GM23338 (cell line): Measurements from ENCODE around the gene TNS3. TPM values are rescaled to one million over a fixed set of nuclear protein-coding genes. Genes with fewer than 3 reads are reported as not detected.

ENCODE experiments used
- ATAC-seq: fragments of 200-7000 bp; cut with Tn5 transposase; 3 replicates; pipeline ENCODE4 v1.9.1; 2020
- DNase-seq: peaks from one replicate; pipeline ENCODE4 v3.0.0-alpha.2; 2015; ENCODE audit warnings: low spot score
- H2AFZ ChIP-seq: fragments of 200-600 bp; sonication (generic); 2 replicates; pipeline ENCODE4 v1.8.0; 2016; ENCODE audit warnings: antibody characterized with exemption, mild to moderate bottlenecking, moderate library complexity
- H3F3A ChIP-seq: fragments of 200-600 bp; sonication (generic); replicated peaks from 2 replicates; pipeline ENCODE4 v1.8.0; 2017; ENCODE audit warnings: antibody characterized with exemption, mixed run types, low read depth
- H3K27ac ChIP-seq: fragments of 200-600 bp; sonication (generic); 2 replicates; pipeline ENCODE4 v1.6.1; 2016; ENCODE audit warnings: low read depth
- H3K27me3 ChIP-seq: fragments of 200-600 bp; sonication (generic); 2 replicates; pipeline ENCODE4 v1.8.0; 2016; ENCODE audit warnings: mild to moderate bottlenecking, mixed run types, moderate library complexity; ENCODE audit not compliant: insufficient read depth
- H3K36me3 ChIP-seq: fragments of 200-600 bp; sonication (generic); 2 replicates; pipeline ENCODE4 v1.8.0; 2016; ENCODE audit warnings: mild to moderate bottlenecking; ENCODE audit not compliant: insufficient read depth
- H3K4me1 ChIP-seq: fragments of 200-600 bp; sonication (generic); 2 replicates; pipeline ENCODE4 v1.8.0; 2016; ENCODE audit warnings: mild to moderate bottlenecking, moderate library complexity; ENCODE audit not compliant: insufficient read depth
- H3K4me2 ChIP-seq: fragments of 200-600 bp; sonication (generic); 2 replicates; pipeline ENCODE4 v1.7.1; 2017; ENCODE audit warnings: mixed run types
- H3K4me3 ChIP-seq: fragments of 200-600 bp; sonication (generic); 2 replicates; pipeline ENCODE4 v1.6.1; 2016; ENCODE audit warnings: mixed run types
- H3K79me2 ChIP-seq: fragments of 200-600 bp; sonication (generic); replicated peaks from 2 replicates; pipeline ENCODE4 v1.8.0; 2017; ENCODE audit warnings: mild to moderate bottlenecking; ENCODE audit not compliant: insufficient read depth
- H3K9me2 ChIP-seq: fragments of 200-600 bp; sonication (generic); 2 replicates; pipeline ENCODE4 v1.8.0; 2017; ENCODE audit not compliant: insufficient read depth
- H4K20me1 ChIP-seq: fragments of 200-600 bp; sonication (generic); replicated peaks from 2 replicates; pipeline ENCODE4 v1.8.0; 2017; ENCODE audit warnings: mild to moderate bottlenecking; ENCODE audit not compliant: insufficient read depth
- H3K27ac Mint-ChIP-seq: 2 replicates; pipeline ENCODE4 v1.8.0; 2020; ENCODE audit warnings: inconsistent platforms, mild to moderate bottlenecking, moderate library complexity, mixed read lengths
- H3K27me3 Mint-ChIP-seq: 3 replicates; pipeline ENCODE4 v1.8.0; 2022; ENCODE audit warnings: low read depth, mild to moderate bottlenecking, moderate library complexity, mixed read lengths, inconsistent platforms; ENCODE audit not compliant: insufficient read depth, poor library complexity
- H3K36me3 Mint-ChIP-seq: 3 replicates; pipeline ENCODE4 v1.8.0; 2021; ENCODE audit warnings: low read depth, mild to moderate bottlenecking, inconsistent platforms, moderate library complexity, mixed read lengths
- H3K4me1 Mint-ChIP-seq: 3 replicates; pipeline ENCODE4 v1.8.0; 2020; ENCODE audit warnings: mild to moderate bottlenecking, inconsistent platforms, mixed read lengths
- H3K4me3 Mint-ChIP-seq: 3 replicates; pipeline ENCODE4 v1.8.0; 2021; ENCODE audit warnings: moderate library complexity, mild to moderate bottlenecking, inconsistent platforms, mixed read lengths
- H3K9me3 Mint-ChIP-seq: 3 replicates; pipeline ENCODE4 v1.8.0; 2020; ENCODE audit warnings: moderate library complexity, mild to moderate bottlenecking, inconsistent platforms, mixed read lengths
- CREB1 ChIP-seq: fragments of 250-450 bp; sonication (Bioruptor Pico); IDR thresholded peaks from 2 replicates; pipeline ENCODE4 v1.5.0; 2020; ENCODE audit warnings: low read depth, mild to moderate bottlenecking, moderate library complexity
- ETS1 ChIP-seq: IDR thresholded peaks from 2 replicates; pipeline ENCODE4 v1.6.1; 2016; ENCODE audit warnings: antibody characterized with exemption
- EZH2 ChIP-seq: fragments of 200-600 bp; sonication (generic); IDR thresholded peaks from one replicate; pipeline ENCODE4 v1.8.0; 2017; ENCODE audit warnings: antibody characterized with exemption, mild to moderate bottlenecking, low read depth; ENCODE audit not compliant: unreplicated experiment
- EZH2phosphoT487 ChIP-seq: fragments of 200-600 bp; sonication (generic); IDR thresholded peaks from one replicate; pipeline ENCODE4 v1.8.1; 2018; ENCODE audit warnings: antibody characterized with exemption; ENCODE audit not compliant: unreplicated experiment
- JUNB ChIP-seq: IDR thresholded peaks from one replicate; pipeline ENCODE4 v1.6.1; 2016; ENCODE audit warnings: antibody characterized with exemption; ENCODE audit not compliant: unreplicated experiment
- NANOG ChIP-seq: IDR thresholded peaks from 2 replicates; pipeline ENCODE4 v1.6.1; 2016; ENCODE audit warnings: antibody characterized with exemption, borderline replicate concordance
- POLR2AphosphoS5 ChIP-seq: IDR thresholded peaks from 2 replicates; pipeline ENCODE4 v1.6.1; 2016; ENCODE audit warnings: antibody characterized with exemption, low read depth
- STAT1 ChIP-seq: IDR thresholded peaks from one replicate; pipeline ENCODE4 v1.6.1; 2016; ENCODE audit warnings: antibody characterized with exemption; ENCODE audit not compliant: unreplicated experiment
- ZNF114 ChIP-seq: fragments of 250-450 bp; sonication (Bioruptor Pico); IDR thresholded peaks from 2 replicates; pipeline ENCODE4 v1.5.0; 2020; ENCODE audit warnings: mild to moderate bottlenecking, moderate library complexity
- ZNF331 ChIP-seq: fragments of 250-450 bp; sonication (Bioruptor Pico); IDR thresholded peaks from 2 replicates; pipeline ENCODE4 v1.5.0; 2020; ENCODE audit warnings: low read depth, mild to moderate bottlenecking, moderate library complexity
- polyA plus RNA-seq: library from polyadenylated mRNA; unstranded; fragments of >200 nt; fragmentation: Nextera tagmentation; extraction: Ambion mirVana; gene quantifications from 2 replicates; pipeline ENCODE4 v1.2.1, GENCODE V29; 2016
- total RNA-seq: library from RNA; depleted of rRNA; stranded (reverse); fragments of >200 nt; shearing (Covaris generic); gene quantifications from 2 replicates; pipeline ENCODE4 v1.2.3, GENCODE V29; 2014
- TF ChIP-seq, protein P1 (sequence below): fragments of 250-450 bp; sonication (Bioruptor Pico); IDR thresholded peaks from 2 replicates; pipeline ENCODE4 v1.5.0; 2020; ENCODE audit warnings: mild to moderate bottlenecking, moderate library complexity
- TF ChIP-seq, protein P2 (sequence below), 2 experiments: fragments of 200-600 bp in 1 of 2; sonication (generic) in 1 of 2; conservative IDR thresholded peaks; 2 replicates each; pipeline versions ENCODE4 v1.5.1 to v1.6.1; 2016 to 2017; ENCODE audit warnings: antibody characterized with exemption in 2 of 2, low read depth in 2 of 2, mild to moderate bottlenecking in 2 of 2, moderate library complexity in 1 of 2
- TF ChIP-seq, protein P3 (sequence below): IDR thresholded peaks from one replicate; pipeline ENCODE4 v1.6.1; 2018; ENCODE audit warnings: antibody characterized with exemption; ENCODE audit not compliant: unreplicated experiment

Gene TNS3
- total and polyA plus RNA-seq, 2 experiments from 2014 or later, result 6.2 to 28.7 TPM

DNA sequence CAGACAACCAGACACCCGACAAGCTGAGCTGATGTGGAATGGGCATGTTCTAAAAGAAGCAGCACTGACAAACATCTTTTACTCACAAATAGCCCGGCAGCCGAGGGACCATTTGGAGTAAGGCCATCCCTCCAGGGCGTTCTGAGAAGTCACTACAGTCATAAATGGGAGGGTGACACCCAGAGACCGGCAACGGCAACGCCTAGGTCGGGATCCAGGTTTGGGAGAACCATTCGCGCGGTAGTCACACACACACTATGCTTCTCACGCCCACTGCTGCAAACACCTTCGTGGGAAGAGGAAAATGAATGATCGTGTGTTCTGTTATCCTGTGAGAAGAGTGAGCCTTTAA is 9.8 kb downstream of the TNS3 start:
- H3K27me3 ChIP-seq, result no peaks in the 10 kb centered on the region
- 0 out of 2 replicates have a peak, but pooled peaks cover 4% of the 10 kb centered on the region for H4K20me1 ChIP-seq
- peaks cover 95% of the 10 kb centered on the region for H3K79me2 ChIP-seq
- no peak overlapping the region for H3K4me3 ChIP-seq
- no peaks in the 10 kb centered on the region for H3K9me3 Mint-ChIP-seq
- H3K27ac Mint-ChIP-seq, result no peak overlapping the region
- H3K9me2 ChIP-seq, result 0 out of 2 replicates have a peak, but pooled peaks cover 3% of the 10 kb centered on the region
- peaks cover 23% of the 10 kb centered on the region for H3K27me3 Mint-ChIP-seq
- no peaks in the 10 kb centered on the region for H3F3A ChIP-seq
- H2AFZ ChIP-seq, result no peak overlapping the region
- no peaks in the 10 kb centered on the region; the same call in 1 of the 2 replicates for H3K36me3 ChIP-seq
- DNase-seq (no peak), ATAC-seq (no peak)
- H3K4me3 Mint-ChIP-seq, result no peak overlapping the region
- peak overlapping the region; percentile 16; the same call in 1 of the 2 replicates for H3K27ac ChIP-seq
- H3K4me2 ChIP-seq, result no peak overlapping the region
- H3K4me1 Mint-ChIP-seq, result peaks cover 54% of the 10 kb centered on the region
- TF ChIP-seq, protein P1, sequence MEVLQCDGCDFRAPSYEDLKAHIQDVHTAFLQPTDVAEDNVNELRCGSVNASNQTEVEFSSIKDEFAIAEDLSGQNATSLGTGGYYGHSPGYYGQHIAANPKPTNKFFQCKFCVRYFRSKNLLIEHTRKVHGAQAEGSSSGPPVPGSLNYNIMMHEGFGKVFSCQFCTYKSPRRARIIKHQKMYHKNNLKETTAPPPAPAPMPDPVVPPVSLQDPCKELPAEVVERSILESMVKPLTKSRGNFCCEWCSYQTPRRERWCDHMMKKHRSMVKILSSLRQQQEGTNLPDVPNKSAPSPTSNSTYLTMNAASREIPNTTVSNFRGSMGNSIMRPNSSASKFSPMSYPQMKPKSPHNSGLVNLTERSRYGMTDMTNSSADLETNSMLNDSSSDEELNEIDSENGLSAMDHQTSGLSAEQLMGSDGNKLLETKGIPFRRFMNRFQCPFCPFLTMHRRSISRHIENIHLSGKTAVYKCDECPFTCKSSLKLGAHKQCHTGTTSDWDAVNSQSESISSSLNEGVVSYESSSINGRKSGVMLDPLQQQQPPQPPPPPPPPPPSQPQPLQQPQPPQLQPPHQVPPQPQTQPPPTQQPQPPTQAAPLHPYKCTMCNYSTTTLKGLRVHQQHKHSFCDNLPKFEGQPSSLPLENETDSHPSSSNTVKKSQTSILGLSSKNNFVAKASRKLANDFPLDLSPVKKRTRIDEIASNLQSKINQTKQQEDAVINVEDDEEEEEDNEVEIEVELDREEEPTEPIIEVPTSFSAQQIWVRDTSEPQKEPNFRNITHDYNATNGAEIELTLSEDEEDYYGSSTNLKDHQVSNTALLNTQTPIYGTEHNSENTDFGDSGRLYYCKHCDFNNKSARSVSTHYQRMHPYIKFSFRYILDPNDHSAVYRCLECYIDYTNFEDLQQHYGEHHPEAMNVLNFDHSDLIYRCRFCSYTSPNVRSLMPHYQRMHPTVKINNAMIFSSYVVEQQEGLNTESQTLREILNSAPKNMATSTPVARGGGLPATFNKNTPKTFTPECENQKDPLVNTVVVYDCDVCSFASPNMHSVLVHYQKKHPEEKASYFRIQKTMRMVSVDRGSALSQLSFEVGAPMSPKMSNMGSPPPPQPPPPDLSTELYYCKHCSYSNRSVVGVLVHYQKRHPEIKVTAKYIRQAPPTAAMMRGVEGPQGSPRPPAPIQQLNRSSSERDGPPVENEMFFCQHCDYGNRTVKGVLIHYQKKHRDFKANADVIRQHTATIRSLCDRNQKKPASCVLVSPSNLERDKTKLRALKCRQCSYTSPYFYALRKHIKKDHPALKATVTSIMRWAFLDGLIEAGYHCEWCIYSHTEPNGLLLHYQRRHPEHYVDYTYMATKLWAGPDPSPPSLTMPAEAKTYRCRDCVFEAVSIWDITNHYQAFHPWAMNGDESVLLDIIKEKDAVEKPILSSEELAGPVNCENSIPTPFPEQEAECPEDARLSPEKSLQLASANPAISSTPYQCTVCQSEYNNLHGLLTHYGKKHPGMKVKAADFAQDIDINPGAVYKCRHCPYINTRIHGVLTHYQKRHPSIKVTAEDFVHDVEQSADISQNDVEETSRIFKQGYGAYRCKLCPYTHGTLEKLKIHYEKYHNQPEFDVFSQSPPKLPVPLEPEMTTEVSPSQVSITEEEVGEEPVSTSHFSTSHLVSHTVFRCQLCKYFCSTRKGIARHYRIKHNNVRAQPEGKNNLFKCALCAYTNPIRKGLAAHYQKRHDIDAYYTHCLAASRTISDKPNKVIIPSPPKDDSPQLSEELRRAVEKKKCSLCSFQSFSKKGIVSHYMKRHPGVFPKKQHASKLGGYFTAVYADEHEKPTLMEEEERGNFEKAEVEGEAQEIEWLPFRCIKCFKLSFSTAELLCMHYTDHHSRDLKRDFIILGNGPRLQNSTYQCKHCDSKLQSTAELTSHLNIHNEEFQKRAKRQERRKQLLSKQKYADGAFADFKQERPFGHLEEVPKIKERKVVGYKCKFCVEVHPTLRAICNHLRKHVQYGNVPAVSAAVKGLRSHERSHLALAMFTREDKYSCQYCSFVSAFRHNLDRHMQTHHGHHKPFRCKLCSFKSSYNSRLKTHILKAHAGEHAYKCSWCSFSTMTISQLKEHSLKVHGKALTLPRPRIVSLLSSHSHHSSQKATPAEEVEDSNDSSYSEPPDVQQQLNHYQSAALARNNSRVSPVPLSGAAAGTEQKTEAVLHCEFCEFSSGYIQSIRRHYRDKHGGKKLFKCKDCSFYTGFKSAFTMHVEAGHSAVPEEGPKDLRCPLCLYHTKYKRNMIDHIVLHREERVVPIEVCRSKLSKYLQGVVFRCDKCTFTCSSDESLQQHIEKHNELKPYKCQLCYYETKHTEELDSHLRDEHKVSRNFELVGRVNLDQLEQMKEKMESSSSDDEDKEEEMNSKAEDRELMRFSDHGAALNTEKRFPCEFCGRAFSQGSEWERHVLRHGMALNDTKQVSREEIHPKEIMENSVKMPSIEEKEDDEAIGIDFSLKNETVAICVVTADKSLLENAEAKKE, result no peak
- TF ChIP-seq ETS1, result no peak
- TF ChIP-seq, protein P2, sequence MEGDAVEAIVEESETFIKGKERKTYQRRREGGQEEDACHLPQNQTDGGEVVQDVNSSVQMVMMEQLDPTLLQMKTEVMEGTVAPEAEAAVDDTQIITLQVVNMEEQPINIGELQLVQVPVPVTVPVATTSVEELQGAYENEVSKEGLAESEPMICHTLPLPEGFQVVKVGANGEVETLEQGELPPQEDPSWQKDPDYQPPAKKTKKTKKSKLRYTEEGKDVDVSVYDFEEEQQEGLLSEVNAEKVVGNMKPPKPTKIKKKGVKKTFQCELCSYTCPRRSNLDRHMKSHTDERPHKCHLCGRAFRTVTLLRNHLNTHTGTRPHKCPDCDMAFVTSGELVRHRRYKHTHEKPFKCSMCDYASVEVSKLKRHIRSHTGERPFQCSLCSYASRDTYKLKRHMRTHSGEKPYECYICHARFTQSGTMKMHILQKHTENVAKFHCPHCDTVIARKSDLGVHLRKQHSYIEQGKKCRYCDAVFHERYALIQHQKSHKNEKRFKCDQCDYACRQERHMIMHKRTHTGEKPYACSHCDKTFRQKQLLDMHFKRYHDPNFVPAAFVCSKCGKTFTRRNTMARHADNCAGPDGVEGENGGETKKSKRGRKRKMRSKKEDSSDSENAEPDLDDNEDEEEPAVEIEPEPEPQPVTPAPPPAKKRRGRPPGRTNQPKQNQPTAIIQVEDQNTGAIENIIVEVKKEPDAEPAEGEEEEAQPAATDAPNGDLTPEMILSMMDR (conservative IDR thresholded peaks at IDR 0.05; ENCODE audit: low read depth in 2 of 2), result no peak
- no peak for TF ChIP-seq STAT1
- no peak for TF ChIP-seq ZNF114
- no peak for TF ChIP-seq EZH2phosphoT487
- TF ChIP-seq ZNF331 (CRISPR knock-in tag), result no peak
- TF ChIP-seq, protein P3, sequence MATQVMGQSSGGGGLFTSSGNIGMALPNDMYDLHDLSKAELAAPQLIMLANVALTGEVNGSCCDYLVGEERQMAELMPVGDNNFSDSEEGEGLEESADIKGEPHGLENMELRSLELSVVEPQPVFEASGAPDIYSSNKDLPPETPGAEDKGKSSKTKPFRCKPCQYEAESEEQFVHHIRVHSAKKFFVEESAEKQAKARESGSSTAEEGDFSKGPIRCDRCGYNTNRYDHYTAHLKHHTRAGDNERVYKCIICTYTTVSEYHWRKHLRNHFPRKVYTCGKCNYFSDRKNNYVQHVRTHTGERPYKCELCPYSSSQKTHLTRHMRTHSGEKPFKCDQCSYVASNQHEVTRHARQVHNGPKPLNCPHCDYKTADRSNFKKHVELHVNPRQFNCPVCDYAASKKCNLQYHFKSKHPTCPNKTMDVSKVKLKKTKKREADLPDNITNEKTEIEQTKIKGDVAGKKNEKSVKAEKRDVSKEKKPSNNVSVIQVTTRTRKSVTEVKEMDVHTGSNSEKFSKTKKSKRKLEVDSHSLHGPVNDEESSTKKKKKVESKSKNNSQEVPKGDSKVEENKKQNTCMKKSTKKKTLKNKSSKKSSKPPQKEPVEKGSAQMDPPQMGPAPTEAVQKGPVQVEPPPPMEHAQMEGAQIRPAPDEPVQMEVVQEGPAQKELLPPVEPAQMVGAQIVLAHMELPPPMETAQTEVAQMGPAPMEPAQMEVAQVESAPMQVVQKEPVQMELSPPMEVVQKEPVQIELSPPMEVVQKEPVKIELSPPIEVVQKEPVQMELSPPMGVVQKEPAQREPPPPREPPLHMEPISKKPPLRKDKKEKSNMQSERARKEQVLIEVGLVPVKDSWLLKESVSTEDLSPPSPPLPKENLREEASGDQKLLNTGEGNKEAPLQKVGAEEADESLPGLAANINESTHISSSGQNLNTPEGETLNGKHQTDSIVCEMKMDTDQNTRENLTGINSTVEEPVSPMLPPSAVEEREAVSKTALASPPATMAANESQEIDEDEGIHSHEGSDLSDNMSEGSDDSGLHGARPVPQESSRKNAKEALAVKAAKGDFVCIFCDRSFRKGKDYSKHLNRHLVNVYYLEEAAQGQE, result no peak
- no peak for TF ChIP-seq POLR2AphosphoS5
- no peak for TF ChIP-seq JUNB
- TF ChIP-seq CREB1 (CRISPR knock-in tag), result no peak
- TF ChIP-seq EZH2, result no peak
- TF ChIP-seq NANOG, result no peak
- H3K36me3 Mint-ChIP-seq, result 0 out of 3 replicates have a peak, but pooled peaks cover 3% of the 10 kb centered on the region
- H3K4me1 ChIP-seq, result peaks cover 39% of the 10 kb centered on the region
